Breast epithelium (tissue), 4 donors: Measurements from ENCODE around the gene DAPK3. TPM values are rescaled to one million over a fixed set of nuclear protein-coding genes. Genes with fewer than 3 reads are reported as not detected.
"Not testable (repeated sequence)": the region's sequence is repeated elsewhere in the genome, so short reads cannot be mapped to it uniquely, and the experiment has no call there.

Source experiments
- DNase-seq, 2 donors: peaks; one replicate each; pipeline ENCODE4 v3.0.0-alpha.2; 2019; ENCODE audit warnings: low spot score in 2 of 2
- H3K27ac ChIP-seq, 2 donors: fragments of 200-600 bp; sonication (generic) in 1 of 2; one replicate each; pipeline ENCODE4 v1.5.1; 2016 to 2019; ENCODE audit warnings: mild to moderate bottlenecking in 1 of 2
- H3K27me3 ChIP-seq, 2 donors: fragments of 200-600 bp; sonication (generic) in 1 of 2; one replicate each; pipeline versions ENCODE4 v1.5.1 to v1.6.0; 2017 to 2019; ENCODE audit warnings: control low read depth in 1 of 2, mild to moderate bottlenecking in 1 of 2
- H3K36me3 ChIP-seq: fragments of 200-600 bp; one replicate; pipeline ENCODE4 v1.5.1; 2019
- H3K4me1 ChIP-seq, 2 donors: fragments of 200-600 bp; sonication (generic); one replicate each; pipeline ENCODE4 v1.5.1; 2016 to 2019; ENCODE audit warnings: control low read depth in 1 of 2
- H3K4me3 ChIP-seq, 3 donors: fragments of 200-600 bp; sonication (generic); 1 replicate in 2 of 3; 2 replicates in 1 of 3; pipeline ENCODE4 v1.5.1; 2016 to 2019; ENCODE audit warnings: mild to moderate bottlenecking in 3 of 3, moderate library complexity in 2 of 3
- H3K9me3 ChIP-seq, 2 donors: fragments of 200-600 bp; sonication (generic) in 1 of 2; one replicate each; pipeline ENCODE4 v1.5.1; 2016 to 2019; ENCODE audit warnings: control low read depth in 1 of 2
- POLR2A ChIP-seq: fragments of 450-650 bp; IDR thresholded peaks from one replicate; pipeline ENCODE4 v1.6.1; 2016; ENCODE audit warnings: antibody characterized with exemption, mild to moderate bottlenecking, moderate library complexity
- POLR2AphosphoS5 ChIP-seq, 3 donors: sonication (generic); formaldehyde crosslinking; IDR thresholded peaks; one replicate each; pipeline ENCODE4 v1.6.1; 2017; ENCODE audit warnings: antibody characterized with exemption in 3 of 3
- intact Hi-C: fragments of 100-400 bp; cut with DNase I; formaldehyde crosslinking; loops from one replicate; pipeline ENCODE4 v1.15.1; 2023; ENCODE audit warnings: low total_unique reads
- total RNA-seq, 3 donors: library from RNA; depleted of rRNA; stranded (reverse); fragments of >200 nt; gene quantifications; one replicate each; pipeline ENCODE4 v1.1.0, GENCODE V29; 2016
- TF ChIP-seq, protein P1 (sequence below), 3 donors: fragments of 450-650 bp; IDR thresholded peaks; one replicate each; pipeline ENCODE4 v1.5.1; 2016 to 2017; ENCODE audit warnings: antibody characterized with exemption in 3 of 3, mild to moderate bottlenecking in 3 of 3, moderate library complexity in 3 of 3

The DAPK3 gene
- total RNA-seq, 3 donors from 2014 or later: 60.3 to 68.6 (median 62.6) TPM

GRCh38 chr19:3944018-3944721, 26.7 kb downstream of the DAPK3 start:
- no peaks in the 10 kb centered on the region for H3K27me3 ChIP-seq
- H3K4me1 ChIP-seq: no peaks in the 10 kb centered on the region
- no peaks in the 10 kb centered on the region for H3K36me3 ChIP-seq
- no peak overlapping the region for H3K27ac ChIP-seq
- DNase-seq: no peak
- TF ChIP-seq POLR2AphosphoS5 (IDR thresholded peaks at IDR 0.05) (no peak), POLR2A (no peak)
- TF ChIP-seq, protein P1, sequence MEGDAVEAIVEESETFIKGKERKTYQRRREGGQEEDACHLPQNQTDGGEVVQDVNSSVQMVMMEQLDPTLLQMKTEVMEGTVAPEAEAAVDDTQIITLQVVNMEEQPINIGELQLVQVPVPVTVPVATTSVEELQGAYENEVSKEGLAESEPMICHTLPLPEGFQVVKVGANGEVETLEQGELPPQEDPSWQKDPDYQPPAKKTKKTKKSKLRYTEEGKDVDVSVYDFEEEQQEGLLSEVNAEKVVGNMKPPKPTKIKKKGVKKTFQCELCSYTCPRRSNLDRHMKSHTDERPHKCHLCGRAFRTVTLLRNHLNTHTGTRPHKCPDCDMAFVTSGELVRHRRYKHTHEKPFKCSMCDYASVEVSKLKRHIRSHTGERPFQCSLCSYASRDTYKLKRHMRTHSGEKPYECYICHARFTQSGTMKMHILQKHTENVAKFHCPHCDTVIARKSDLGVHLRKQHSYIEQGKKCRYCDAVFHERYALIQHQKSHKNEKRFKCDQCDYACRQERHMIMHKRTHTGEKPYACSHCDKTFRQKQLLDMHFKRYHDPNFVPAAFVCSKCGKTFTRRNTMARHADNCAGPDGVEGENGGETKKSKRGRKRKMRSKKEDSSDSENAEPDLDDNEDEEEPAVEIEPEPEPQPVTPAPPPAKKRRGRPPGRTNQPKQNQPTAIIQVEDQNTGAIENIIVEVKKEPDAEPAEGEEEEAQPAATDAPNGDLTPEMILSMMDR (IDR thresholded peaks at IDR 0.05): no peak
- intact Hi-C loops: no loop called here
- H3K4me3 ChIP-seq: no peak overlapping the region
- H3K9me3 ChIP-seq: no peaks in the 10 kb centered on the region

DNA sequence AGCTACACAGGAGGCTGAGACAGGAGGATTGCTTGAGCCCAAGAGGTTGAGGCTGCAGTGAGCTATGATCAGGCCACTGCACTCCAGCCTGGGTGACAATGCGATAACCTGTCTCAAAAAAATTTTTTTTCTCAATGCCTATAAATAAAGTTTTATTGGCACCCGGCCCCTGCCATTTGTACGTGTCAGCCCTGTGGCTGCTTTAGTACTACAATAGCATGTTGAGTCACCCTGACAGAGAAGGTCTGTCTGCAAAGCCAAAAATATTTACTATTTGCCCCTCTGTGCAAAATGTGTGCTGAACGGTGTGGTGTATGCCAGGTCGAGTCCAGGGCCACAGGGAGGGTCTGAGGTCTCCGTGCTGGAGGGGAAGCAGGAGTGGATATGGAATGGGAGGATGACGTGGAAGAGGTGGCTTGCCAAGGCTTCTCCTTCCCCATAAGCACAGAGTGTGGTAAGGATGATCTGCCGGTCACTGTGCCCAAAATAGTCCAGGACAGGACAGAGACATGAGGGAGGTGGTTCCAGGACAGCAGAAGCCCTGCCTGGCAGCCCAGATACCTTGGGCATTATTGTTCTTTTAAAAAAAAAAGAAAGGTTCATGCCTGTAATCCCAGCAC, 28.0 kb downstream of the DAPK3 start:
- intact Hi-C loops: no loop called here
- H3K9me3 ChIP-seq: no peaks in the 10 kb centered on the region
- TF ChIP-seq, protein P1 (IDR thresholded peaks at IDR 0.05): no peak
- no peak for TF ChIP-seq POLR2AphosphoS5 (IDR thresholded peaks at IDR 0.05)
- DNase-seq: no peak
- H3K27ac ChIP-seq: no peak overlapping the region
- no peaks in the 10 kb centered on the region for H3K36me3 ChIP-seq
- H3K4me3 ChIP-seq: no peak overlapping the region
- H3K4me1 ChIP-seq: no peaks in the 10 kb centered on the region
- H3K27me3 ChIP-seq: no peaks in the 10 kb centered on the region

DNA sequence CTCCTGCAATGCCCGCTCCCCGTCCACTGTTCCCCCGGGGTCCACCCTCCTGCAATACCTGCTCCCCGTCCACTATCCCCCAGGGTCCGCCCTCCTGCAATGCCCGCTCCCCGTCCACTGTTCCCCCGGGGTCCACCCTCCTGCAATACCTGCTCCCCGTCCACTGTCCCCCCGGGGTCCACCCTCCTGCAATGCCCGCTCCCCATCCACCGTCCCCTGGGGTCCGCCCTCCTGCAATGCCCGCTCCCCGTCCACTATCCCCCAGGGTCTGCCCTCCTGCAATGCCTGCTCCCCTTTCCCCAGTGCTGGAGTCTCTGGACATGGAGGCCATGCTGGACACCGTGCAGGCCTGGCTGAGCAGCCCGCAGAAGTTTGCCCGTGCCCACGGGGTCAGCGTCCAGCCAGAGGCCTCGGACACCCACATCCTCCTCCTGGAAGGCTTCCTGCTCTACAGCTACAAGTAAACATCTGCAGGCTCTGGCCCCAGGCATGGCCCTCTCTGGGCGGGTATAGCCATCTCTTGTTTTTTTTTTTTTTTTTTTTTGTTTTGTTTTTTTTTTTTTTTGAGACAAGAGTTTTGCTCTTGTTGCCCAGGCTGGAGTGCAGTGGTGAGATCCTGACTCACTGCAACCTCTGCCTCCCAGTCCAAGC, 32.5 kb downstream of the DAPK3 start:
- DNase-seq, H3K27ac ChIP-seq, H3K27me3 ChIP-seq, H3K4me3 ChIP-seq, intact Hi-C loops, H3K9me3 ChIP-seq, H3K4me1 ChIP-seq, H3K36me3 ChIP-seq: not testable (repeated sequence)

DNA sequence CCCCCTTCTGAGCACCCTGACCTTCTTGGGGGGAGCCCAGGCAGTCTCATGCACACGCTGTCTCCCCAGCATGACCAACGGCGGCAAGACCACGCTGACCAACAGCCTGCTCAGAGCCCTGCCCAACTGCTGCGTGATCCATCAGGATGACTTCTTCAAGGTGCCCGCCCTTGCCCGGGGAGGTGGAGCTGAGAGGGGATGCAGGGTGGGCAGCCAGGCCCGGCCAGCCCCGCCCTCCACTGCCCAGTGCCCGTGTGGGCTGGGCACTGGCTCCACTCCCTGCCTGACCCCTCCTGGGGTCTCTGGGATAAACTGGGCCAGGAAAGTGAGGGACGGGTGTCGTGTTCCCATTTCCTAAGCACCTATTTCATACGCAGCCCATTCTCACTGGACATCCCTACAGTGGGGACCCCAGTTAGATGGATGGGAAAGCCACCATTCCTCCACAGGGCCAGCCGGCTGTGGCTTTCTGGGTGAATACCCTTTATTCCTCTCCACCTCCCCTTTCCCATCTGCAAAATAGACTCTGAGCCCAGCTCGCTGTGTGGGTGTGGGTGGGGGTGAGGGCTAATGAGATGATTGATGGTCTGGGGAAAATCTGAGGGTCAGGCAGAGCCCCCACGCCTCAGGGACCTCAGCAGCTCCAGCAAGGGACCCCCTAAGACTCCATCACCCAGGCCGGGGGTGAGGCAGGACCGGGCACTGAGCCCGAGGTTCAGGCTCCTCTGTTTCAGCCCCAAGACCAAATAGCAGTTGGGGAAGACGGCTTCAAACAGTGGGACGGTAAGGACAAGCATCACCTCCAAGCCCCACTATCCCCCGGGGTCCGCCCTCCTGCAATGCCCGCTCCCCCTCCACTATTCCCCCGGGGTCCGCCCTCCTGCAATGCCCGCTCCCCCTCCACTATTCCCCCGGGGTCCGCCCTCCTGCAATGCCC, 34.1 kb downstream of the DAPK3 start:
- Histone ChIP-seq H3K27ac (no peak overlapping the region), H3K4me3 (no peak overlapping the region), H3K36me3 (no peaks in the 10 kb centered on the region), H3K9me3 (no peaks in the 10 kb centered on the region), H3K27me3 (peaks cover 3 to 16% of the 10 kb centered on the region in 2 donors), H3K4me1 (no peaks in the 10 kb centered on the region)
- DNase-seq: no peak
- intact Hi-C loops: no loop called here
- TF ChIP-seq, protein P1 (IDR thresholded peaks at IDR 0.05): no peak
- TF ChIP-seq POLR2A: no peak
- TF ChIP-seq POLR2AphosphoS5 (IDR thresholded peaks at IDR 0.05): no peak

DNA sequence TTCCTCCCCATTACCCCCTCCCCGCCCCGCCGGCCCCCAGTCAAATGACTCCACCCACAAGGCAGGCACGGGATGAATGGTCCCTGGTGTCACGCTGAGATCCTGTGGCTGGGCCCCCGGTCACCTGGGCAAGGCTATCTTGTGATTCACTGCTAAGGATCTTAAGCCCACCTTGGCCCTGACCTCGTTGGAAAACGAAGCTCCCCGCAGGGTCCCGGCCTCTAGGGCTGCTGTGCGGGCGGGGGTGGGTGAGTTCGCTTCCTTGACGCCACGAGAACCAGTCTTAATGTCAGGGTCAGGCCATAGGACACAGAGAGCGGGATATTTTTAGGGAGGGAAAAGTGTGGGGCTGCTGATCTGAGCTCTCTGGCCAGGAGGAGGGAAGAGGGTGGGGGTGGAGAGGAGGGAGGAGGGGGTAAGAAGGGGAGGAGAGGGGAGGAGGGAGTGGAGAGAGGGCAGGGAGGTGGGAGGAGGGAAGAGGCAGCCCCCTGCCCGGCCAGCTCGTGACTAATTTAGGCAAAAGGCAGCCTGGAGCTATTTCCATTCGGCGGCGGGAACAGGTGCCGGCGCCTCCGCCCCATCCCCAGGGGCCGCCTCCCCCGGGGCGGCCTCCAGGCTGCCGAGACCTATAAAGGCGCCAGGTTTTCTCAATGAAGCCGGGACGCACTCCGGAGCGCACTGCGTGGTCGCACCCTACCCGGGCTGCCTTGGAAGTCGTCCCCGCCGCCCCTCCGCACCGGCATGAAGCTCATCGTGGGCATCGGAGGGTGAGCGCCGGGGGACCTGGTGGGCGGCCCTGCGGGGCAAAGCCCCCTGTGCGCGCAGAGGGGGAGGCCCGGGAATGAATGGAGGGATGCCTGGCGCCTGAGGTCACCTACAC, 37.7 kb downstream of the DAPK3 start, which contains the start of gene NMRK2:
TSS of gene NMRK2 (plus strand) at position 139 of the 880 bp plus-strand sequence. CDS start at position 742, 603 bp downstream.
- TF ChIP-seq, protein P1 (IDR thresholded peaks at IDR 0.05): no peak
- no peak for TF ChIP-seq POLR2AphosphoS5 (IDR thresholded peaks at IDR 0.05)
- TF ChIP-seq POLR2A: no peak
- H3K27me3 ChIP-seq: peaks cover 3 to 16% of the 10 kb centered on the region in 2 donors

More for the DNA sequence above, 37.7 kb downstream of the DAPK3 start, which contains the start of gene NMRK2:
- Histone ChIP-seq H3K4me3 (no peak within 1 kb of the TSS), H3K4me1 (no peaks in the 10 kb centered on the region), H3K36me3 (no peaks in the 10 kb centered on the region), H3K9me3 (no peaks in the 10 kb centered on the region), H3K27ac (no peak within 1 kb of the TSS)
- DNase-seq: no peak
- intact Hi-C loops: no loop called here
